SK-N-MC (cell line): ENCODE measurements around the gene SEMA3C.

Experiments used
- EZH2 ChIP-seq: fragments of 200-600 bp; sonication (generic); IDR thresholded peaks from one replicate; pipeline ENCODE4 v1.6.1; 2017; ENCODE audit warnings: antibody characterized with exemption
- POLR2AphosphoS5 ChIP-seq: IDR thresholded peaks from 2 replicates; pipeline ENCODE4 v1.6.1; 2012; ENCODE audit warnings: mild to moderate bottlenecking, low read depth, low read length, borderline replicate concordance

- TF ChIP-seq POLR2AphosphoS5 (no peak), EZH2 (no peak)
Observed at GRCh38 chr7:80900583-80901576, 18.0 kb downstream of the SEMA3C start.
